ENCODE results near the gene ACADS.

Gene ACADS

DNA sequence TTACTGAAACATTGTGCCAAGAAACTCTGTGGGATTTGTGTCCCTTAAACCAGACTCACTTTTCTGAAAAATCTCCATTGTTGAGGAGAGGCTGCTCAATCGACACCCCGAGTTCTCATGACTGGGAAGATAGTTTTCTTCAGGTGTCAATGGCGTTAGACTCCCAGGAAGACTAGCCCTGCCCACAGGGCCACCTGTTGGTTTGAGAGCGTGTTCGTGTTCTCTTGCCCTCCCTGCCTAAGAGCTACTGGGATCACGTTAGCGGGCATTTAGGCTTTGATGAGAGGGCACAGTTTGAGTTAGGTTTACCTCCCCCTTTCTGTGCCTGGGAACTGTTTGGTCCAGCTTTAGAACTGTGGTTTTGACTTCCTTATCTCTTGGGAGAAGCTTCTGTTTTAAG lies 26.1 kb upstream of the ACADS start:
- H3K4me2 ChIP-seq (ENCODE audit: low read length) = no peak overlapping the region
- H3K27me3 ChIP-seq (ENCODE audit: low read depth, low read length) = no peaks in the 10 kb centered on the region
- H3K9ac ChIP-seq (ENCODE audit: low read length) = no peak overlapping the region
- H3K79me2 ChIP-seq (ENCODE audit: low read length) = peaks cover 8% of the 10 kb centered on the region
- H3K4me1 ChIP-seq (ENCODE audit: low read length) = peaks cover 29% of the 10 kb centered on the region
- H2AFZ ChIP-seq (ENCODE audit: low read depth, low read length) = no peak overlapping the region
- H3K4me3 ChIP-seq (ENCODE audit: low read length) = no peak overlapping the region
- peaks cover 7% of the 10 kb centered on the region; the same call in 1 of the 2 replicates for H4K20me1 ChIP-seq (ENCODE audit: insufficient read depth, low read length)
- no peaks in the 10 kb centered on the region for H3K9me3 ChIP-seq (ENCODE audit: insufficient read depth, low read length)
- H3K36me3 ChIP-seq (replicated peaks; ENCODE audit: low read depth, low read length) = peaks cover 82% of the 10 kb centered on the region
- TF ChIP-seq CTCF (IDR thresholded peaks at IDR 0.05; ENCODE audit: low read depth, low read length) = no peak
- no peak for TF ChIP-seq EZH2phosphoT487 (IDR thresholded peaks at IDR 0.05; ENCODE audit: low read depth)
- no peak overlapping the region for H3K27ac ChIP-seq (ENCODE audit: low read length)

DNA sequence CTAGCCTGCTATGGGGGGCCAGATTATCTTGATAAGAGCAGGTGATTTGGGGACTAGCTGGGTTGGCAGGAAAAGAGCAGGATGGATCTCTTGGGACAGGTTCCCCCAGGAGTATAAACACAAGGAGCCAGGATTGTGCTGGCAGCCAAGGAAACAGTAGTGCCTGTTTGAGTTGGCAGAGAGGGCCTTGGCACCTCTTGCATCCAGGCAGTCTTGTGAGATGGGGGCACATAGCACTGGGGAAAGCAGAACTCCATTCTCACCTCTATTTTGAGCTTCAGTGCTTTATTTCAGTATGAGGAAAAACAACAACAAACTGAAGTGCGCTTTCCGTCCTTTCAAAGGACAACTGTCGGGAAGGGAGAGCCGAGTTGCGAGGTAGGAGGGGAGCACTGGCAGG lies 24.7 kb upstream of the ACADS start:
- Histone ChIP-seq H3K36me3 (replicated peaks; ENCODE audit: low read depth, low read length) (peaks cover 75% of the 10 kb centered on the region), H4K20me1 (ENCODE audit: insufficient read depth, low read length) (peaks cover 5% of the 10 kb centered on the region; the same call in 1 of the 2 replicates), H3K27ac (ENCODE audit: low read length) (no peak overlapping the region), H3K9ac (ENCODE audit: low read length) (no peak overlapping the region), H3K4me1 (ENCODE audit: low read length) (peaks cover 25% of the 10 kb centered on the region), H3K9me3 (ENCODE audit: insufficient read depth, low read length) (no peaks in the 10 kb centered on the region), H3K4me3 (ENCODE audit: low read length) (no peak overlapping the region), H3K4me2 (ENCODE audit: low read length) (no peak overlapping the region), H3K27me3 (ENCODE audit: low read depth, low read length) (no peaks in the 10 kb centered on the region), H3K79me2 (ENCODE audit: low read length) (peaks cover 5% of the 10 kb centered on the region; the same call in 1 of the 2 replicates), H2AFZ (ENCODE audit: low read depth, low read length) (no peak overlapping the region)
- no peak for TF ChIP-seq CTCF (IDR thresholded peaks at IDR 0.05; ENCODE audit: low read depth, low read length)
- TF ChIP-seq EZH2phosphoT487 (IDR thresholded peaks at IDR 0.05; ENCODE audit: low read depth) = no peak

DNA sequence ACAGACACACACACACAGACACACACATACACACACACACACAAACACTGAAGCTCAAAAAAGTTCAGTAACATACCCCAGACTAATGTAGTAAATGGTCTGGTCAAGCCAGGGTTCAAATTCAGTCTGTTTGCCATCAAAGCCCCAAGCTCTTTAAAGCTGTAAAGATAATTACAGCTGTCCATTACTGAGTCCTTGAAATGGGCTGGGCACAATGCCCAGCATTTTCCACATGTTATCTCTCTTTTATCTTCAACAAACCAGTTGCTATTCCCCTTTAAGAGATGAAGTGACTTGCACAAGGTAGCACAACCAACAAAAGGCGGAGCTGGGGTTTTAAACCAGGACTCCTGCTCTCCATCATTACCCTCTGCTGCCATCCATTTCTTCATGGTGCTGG lies 23.0 kb upstream of the ACADS start:
- H3K36me3 ChIP-seq (replicated peaks; ENCODE audit: low read depth, low read length) = peaks cover 58% of the 10 kb centered on the region

DNA sequence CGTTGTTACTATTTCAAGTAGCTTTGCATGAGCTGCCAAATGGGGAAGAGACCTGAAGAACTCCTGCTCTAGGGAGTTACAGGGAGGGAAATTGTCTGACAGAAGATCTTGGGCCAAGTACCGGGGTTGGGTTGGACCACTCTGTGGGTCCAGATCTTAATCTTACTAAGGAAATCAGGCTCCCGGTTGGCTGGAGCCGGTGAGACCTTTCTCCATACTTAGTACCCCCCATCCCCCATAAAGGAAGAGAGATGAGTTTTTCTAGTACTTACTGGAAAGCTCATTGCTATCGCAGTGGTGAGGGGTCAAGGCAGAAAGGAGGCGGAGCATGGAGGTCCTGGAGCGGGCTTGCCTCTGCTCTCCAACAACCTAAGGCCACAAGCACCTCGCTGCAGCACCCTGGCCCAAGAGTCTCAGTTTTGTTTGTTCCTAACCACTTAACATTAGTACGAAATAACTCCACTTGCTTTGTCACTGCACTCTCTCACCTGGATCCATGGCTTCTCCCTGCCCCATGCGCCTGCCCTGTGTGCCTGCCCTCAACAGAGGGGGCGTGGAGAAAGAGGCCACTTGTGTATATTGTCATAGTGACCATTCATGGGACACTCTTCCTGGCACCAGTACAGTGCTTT lies 22.2 kb upstream of the ACADS start:
- H3K9me3 ChIP-seq (ENCODE audit: insufficient read depth, low read length) = no peaks in the 10 kb centered on the region
- H3K4me1 ChIP-seq (ENCODE audit: low read length) = peaks cover 5% of the 10 kb centered on the region
- no peak overlapping the region for H3K9ac ChIP-seq (ENCODE audit: low read length)
- H2AFZ ChIP-seq (ENCODE audit: low read depth, low read length) = no peak overlapping the region
- no peaks in the 10 kb centered on the region for H3K27me3 ChIP-seq (ENCODE audit: low read depth, low read length)
- H3K4me3 ChIP-seq (ENCODE audit: low read length) = no peak overlapping the region
- H3K79me2 ChIP-seq (ENCODE audit: low read length) = no peaks in the 10 kb centered on the region; the same call in 1 of the 2 replicates
- no peak for TF ChIP-seq CTCF (IDR thresholded peaks at IDR 0.05; ENCODE audit: low read depth, low read length)
- TF ChIP-seq EZH2phosphoT487 (IDR thresholded peaks at IDR 0.05; ENCODE audit: low read depth) = no peak
- peaks cover 50% of the 10 kb centered on the region for H3K36me3 ChIP-seq (replicated peaks; ENCODE audit: low read depth, low read length)
- no peak overlapping the region for H3K4me2 ChIP-seq (ENCODE audit: low read length)
- H4K20me1 ChIP-seq (ENCODE audit: insufficient read depth, low read length) = no peaks in the 10 kb centered on the region
- no peak overlapping the region for H3K27ac ChIP-seq (ENCODE audit: low read length)

More for the DNA sequence above, 23.0 kb upstream of the ACADS start:
- no peak overlapping the region for H3K4me3 ChIP-seq (ENCODE audit: low read length)
- no peak for TF ChIP-seq EZH2phosphoT487 (IDR thresholded peaks at IDR 0.05; ENCODE audit: low read depth)
- TF ChIP-seq CTCF (IDR thresholded peaks at IDR 0.05; ENCODE audit: low read depth, low read length) = no peak
- no peaks in the 10 kb centered on the region for H3K27me3 ChIP-seq (ENCODE audit: low read depth, low read length)
- H3K4me2 ChIP-seq (ENCODE audit: low read length) = no peak overlapping the region
- H3K79me2 ChIP-seq (ENCODE audit: low read length) = no peaks in the 10 kb centered on the region; the same call in 1 of the 2 replicates
- H3K9ac ChIP-seq (ENCODE audit: low read length) = no peak overlapping the region
- peaks cover 11% of the 10 kb centered on the region for H3K4me1 ChIP-seq (ENCODE audit: low read length)
- H2AFZ ChIP-seq (ENCODE audit: low read depth, low read length) = no peak overlapping the region
- H3K27ac ChIP-seq (ENCODE audit: low read length) = no peak overlapping the region
- no peaks in the 10 kb centered on the region for H4K20me1 ChIP-seq (ENCODE audit: insufficient read depth, low read length)
- no peaks in the 10 kb centered on the region for H3K9me3 ChIP-seq (ENCODE audit: insufficient read depth, low read length)
